GM15510 (cell line): Measurements from ENCODE around the gene PPIB.

Experiments
- POLR2A ChIP-seq: IDR thresholded peaks from 3 replicates; pipeline ENCODE4 v1.6.1; 2011; ENCODE audit warnings: borderline replicate concordance; ENCODE audit not compliant: insufficient read length; ENCODE audit errors: extremely low read depth

PPIB gene

GRCh38 chr15:64134345-64134829 lies 28.4 kb downstream of the PPIB start:
- no peak for TF ChIP-seq POLR2A

- no peak for TF ChIP-seq POLR2A
Measured at GRCh38 chr15:64133623-64134344, 29.0 kb downstream of the PPIB start.

GRCh38 chr15:64132217-64132616 lies 30.6 kb downstream of the PPIB start:
- TF ChIP-seq POLR2A = no peak

- TF ChIP-seq POLR2A = no peak
Measured at GRCh38 chr15:64131547-64131946, 31.3 kb downstream of the PPIB start.

- no peak for TF ChIP-seq POLR2A
Measured at GRCh38 chr15:64130159-64130558, 32.7 kb downstream of the PPIB start.

- no peak for TF ChIP-seq POLR2A
Measured at GRCh38 chr15:64127521-64128270, 35.1 kb downstream of the PPIB start.

GRCh38 chr15:64125978-64126377 lies 36.8 kb downstream of the PPIB start:
- TF ChIP-seq POLR2A = no peak

- TF ChIP-seq POLR2A = no peak
Measured at GRCh38 chr15:64122936-64123351, 39.9 kb downstream of the PPIB start.

- no peak for TF ChIP-seq POLR2A
Measured at GRCh38 chr15:64122444-64122843, 40.4 kb downstream of the PPIB start.

- TF ChIP-seq POLR2A = no peak
Measured at GRCh38 chr15:64121614-64122013, 41.2 kb downstream of the PPIB start.

- TF ChIP-seq POLR2A = no peak
Measured at GRCh38 chr15:64117759-64118487, 44.9 kb downstream of the PPIB start.

GRCh38 chr15:64112904-64113303 lies 49.9 kb downstream of the PPIB start:
- TF ChIP-seq POLR2A = no peak

GRCh38 chr15:64112073-64112772 lies 50.6 kb downstream of the PPIB start:
- TF ChIP-seq POLR2A = no peak

- TF ChIP-seq POLR2A = no peak
Measured at GRCh38 chr15:64111679-64112050, 51.2 kb downstream of the PPIB start.
